H1 (cell line): Measurements from ENCODE around the gene EML5. TPM values are rescaled to one million over a fixed set of nuclear protein-coding genes. Genes with fewer than 3 reads are reported as not detected.

Experiments used
- POLR2AphosphoS5 ChIP-seq: IDR thresholded peaks from 2 replicates; pipeline ENCODE4 v1.6.1; 2011; ENCODE audit warnings: low read depth, low read length
- RNF2 ChIP-seq: fragments of 200-900, 300-1000 bp; sonication (generic); IDR thresholded peaks from 2 replicates; pipeline ENCODE4 v1.7.1; 2016; ENCODE audit warnings: borderline replicate concordance, low read depth, mild to moderate bottlenecking, antibody characterized with exemption, low read length; ENCODE audit not compliant: poor library complexity, severe bottlenecking; ENCODE audit errors: missing control alignments
- polyA plus RNA-seq, 7 experiments: library from polyadenylated mRNA; depleted of rRNA in 3 of 7; stranded (reverse) in 5 of 7; unstranded in 2 of 7; fragments of >200 nt in 5 of 7; fragments of 200-250 nt in 2 of 7; gene quantifications; 1 replicate in 5 of 7; 2 replicates in 1 of 7; 4 replicates in 1 of 7; pipeline versions ENCODE4 v1.2.1 to v1.2.3, GENCODE V29; 2011 to 2013; ENCODE audit warnings: missing spikeins in 2 of 7, mixed read lengths in 2 of 7
- total RNA-seq: library from RNA; stranded (reverse); fragmentation: NEBNext Ultra II Directional; extraction: Animal tissue kit (Norgen Biotek cat#: 25700); gene quantifications from 2 replicates; pipeline ENCODE4 v1.2.1, GENCODE V29; 2021

Gene EML5
- total and polyA plus RNA-seq, 2 of the 8 experiments (the other 6 are each of a cell fraction or from before 2014, with no cell fraction given): 0.39 to 0.88 TPM

- TF ChIP-seq RNF2: no peak
- no peak for TF ChIP-seq POLR2AphosphoS5
Measured at GRCh38 chr14:88592031-88592430, 200.7 kb downstream of the EML5 start (continued).
